ENCODE measurements around the gene PCSK2.

The PCSK2 gene

GRCh38 chr20:17419479-17420041, 192.7 kb downstream of the PCSK2 start:
- no peak overlapping the region for H3K4me3 ChIP-seq (replicated peaks; ENCODE audit: low read depth, low read length)
- no peak for DNase-seq (ENCODE audit: extremely low read depth, low read depth)
- TF ChIP-seq CTCF (IDR thresholded peaks at IDR 0.05; ENCODE audit: low read depth, low read length, missing control alignments): no peak

DNA sequence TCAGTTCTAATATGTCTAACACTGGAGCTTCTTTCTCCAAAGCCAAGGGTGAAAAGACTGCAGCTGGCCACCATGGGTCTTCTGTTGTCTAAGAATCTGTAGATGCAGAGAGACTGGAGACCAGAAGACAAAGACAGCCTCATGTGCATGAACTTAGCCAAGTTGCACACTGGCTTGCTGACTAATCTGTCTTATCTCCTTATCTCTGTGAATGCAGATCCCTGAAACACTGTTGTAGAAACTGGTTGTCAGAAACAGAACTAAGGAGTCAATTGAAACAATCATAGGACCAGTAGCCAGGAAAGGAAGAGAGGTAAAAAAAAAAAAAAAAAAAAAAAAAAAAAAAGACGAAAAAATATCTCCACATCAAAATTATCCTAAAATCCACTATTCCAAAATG, 194.7 kb downstream of the PCSK2 start:
- DNase-seq (ENCODE audit: extremely low read depth, low read depth): no peak
- no peak for TF ChIP-seq CTCF (IDR thresholded peaks at IDR 0.05; ENCODE audit: low read depth, low read length, missing control alignments)
- H3K4me3 ChIP-seq (replicated peaks; ENCODE audit: low read depth, low read length): no peak overlapping the region

DNA sequence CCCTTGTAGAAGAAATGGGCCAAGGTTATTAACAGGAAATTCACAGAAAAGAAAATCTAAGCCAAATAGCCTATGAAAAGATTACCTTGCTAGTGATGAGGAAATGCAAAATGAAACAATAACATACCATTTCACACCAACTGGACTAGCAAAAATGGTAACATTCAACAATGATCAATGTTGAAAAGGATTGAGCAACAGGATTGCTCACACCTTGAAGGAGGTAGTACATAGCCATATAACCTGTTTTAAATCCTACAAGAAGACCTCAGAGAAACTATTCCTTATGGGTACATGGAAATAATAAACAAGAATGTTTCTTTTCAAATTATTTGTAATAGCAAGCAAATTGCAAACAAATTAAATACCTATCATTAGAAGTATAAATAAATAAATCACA, 196.9 kb downstream of the PCSK2 start:
- H3K4me3 ChIP-seq (replicated peaks; ENCODE audit: low read depth, low read length): no peak overlapping the region
- no peak for DNase-seq (ENCODE audit: extremely low read depth, low read depth)
- TF ChIP-seq CTCF (IDR thresholded peaks at IDR 0.05; ENCODE audit: low read depth, low read length, missing control alignments): no peak

GRCh38 chr20:17427638-17428037, 200.8 kb downstream of the PCSK2 start:
- DNase-seq (ENCODE audit: extremely low read depth, low read depth): no peak
- no peak for TF ChIP-seq CTCF (IDR thresholded peaks at IDR 0.05; ENCODE audit: low read depth, low read length, missing control alignments)
- H3K4me3 ChIP-seq (replicated peaks; ENCODE audit: low read depth, low read length): no peak overlapping the region

DNA sequence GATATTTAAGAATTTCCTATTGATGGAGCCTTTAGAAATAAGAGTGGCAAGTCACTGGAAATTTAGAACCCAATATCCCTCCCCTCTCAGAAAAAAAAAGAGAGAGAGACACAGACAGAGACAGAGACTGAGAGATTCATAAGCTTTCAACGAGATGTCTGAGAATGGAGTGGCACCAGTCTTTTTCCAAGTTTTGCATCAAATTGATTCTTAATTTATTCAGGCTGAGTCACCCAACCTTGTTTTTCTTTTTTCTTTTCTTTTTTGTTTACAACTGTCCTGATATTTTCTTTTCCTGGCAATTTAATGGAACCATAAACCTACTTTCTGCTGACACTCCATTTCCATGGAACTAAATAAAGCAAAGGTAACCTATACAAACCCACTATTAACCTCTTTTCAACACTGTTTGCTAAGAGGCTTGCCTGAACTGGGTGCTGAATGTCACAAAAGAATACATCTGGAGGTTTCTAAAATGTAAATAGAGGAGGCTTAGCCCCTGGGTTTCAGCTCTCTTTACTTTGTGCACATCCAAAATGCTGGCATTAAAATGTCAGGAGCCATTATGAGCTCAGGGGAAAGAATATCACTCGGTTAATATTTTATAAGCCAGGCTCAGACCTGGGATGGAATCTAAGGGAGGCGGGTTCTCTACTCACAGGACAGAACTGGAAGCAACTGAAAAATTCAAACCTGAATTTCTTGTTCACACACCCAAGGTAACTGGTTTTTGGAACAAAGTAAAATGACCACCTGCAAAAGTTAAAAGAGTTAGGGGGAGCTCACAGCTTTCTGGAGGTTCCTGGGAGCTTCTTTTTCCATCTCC, 203.5 kb downstream of the PCSK2 start:
- TF ChIP-seq CTCF (IDR thresholded peaks at IDR 0.05; ENCODE audit: low read depth, low read length, missing control alignments): no peak
- DNase-seq (ENCODE audit: extremely low read depth, low read depth): no peak
- H3K4me3 ChIP-seq (replicated peaks; ENCODE audit: low read depth, low read length): no peak overlapping the region

DNA sequence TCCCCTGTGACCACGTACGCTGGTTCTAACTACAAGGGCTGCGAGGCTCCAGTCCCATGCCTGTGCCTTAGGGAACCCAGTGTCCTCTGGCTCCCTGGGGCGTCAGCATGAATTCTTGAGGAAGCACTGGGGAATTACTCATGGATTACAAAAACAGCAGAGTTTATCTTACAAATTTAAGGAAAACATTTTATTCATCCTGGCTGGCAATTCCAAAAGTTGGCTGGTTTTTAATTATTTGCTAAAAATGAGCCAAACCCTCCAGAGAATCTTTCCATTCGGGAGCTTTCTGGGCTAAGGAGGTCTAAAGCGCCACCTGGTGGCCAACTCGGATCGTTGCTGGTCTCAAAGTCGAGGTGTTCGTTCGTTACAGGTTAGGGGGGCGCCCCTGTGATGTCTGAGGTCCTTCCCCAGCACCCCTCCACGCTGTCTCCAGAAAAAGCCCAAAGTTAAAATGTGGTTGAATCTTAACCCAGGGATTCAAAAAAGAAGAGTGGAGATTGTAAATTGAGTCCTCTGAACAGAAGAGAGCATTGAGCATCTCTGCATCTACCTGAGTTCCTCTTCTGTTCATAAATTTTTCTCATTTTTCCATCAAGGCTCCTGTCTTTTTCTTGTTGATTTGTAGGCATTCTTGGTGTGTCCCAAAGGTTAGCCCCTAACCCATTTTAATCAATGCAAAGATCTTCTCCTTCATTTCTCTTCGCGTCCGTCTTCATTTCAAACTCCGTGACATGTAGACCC, 205.0 kb downstream of the PCSK2 start:
- H3K4me3 ChIP-seq (replicated peaks; ENCODE audit: low read depth, low read length): no peak overlapping the region
- peak; percentile 93 for TF ChIP-seq CTCF (IDR thresholded peaks at IDR 0.05; ENCODE audit: low read depth, low read length, missing control alignments)
- DNase-seq (ENCODE audit: extremely low read depth, low read depth): peak; percentile 27

Measured in HFF-Myc (cell line).